ENCODE data around the gene RNU2-1. TPM values are rescaled to one million over a fixed set of nuclear protein-coding genes. Genes with fewer than 3 reads are reported as not detected.
"Not testable (repeated sequence)": the region's sequence is repeated elsewhere in the genome, so short reads cannot be mapped to it uniquely, and the experiment has no call there.

Gene RNU2-1
- total RNA-seq (2013), result not detected
- polyA plus RNA-seq (not detected), polyA minus RNA-seq (not detected in 2 replicates), total RNA-seq (0 reads per million in 11 experiments)

- H3K4me2 ChIP-seq (replicated peaks; ENCODE audit: extremely low read depth, low read length, poor library complexity, severe bottlenecking); H3K36me3 Mint-ChIP-seq; H3K36me3 ChIP-seq (replicated peaks in 1 of 2; ENCODE audit: control insufficient read depth in 1 of 2, insufficient read depth in 2 of 2, low read length in 2 of 2); H3K4me1 Mint-ChIP-seq; H3K9me3 Mint-ChIP-seq; H3K27ac ChIP-seq (ENCODE audit: low read depth in 1 of 2, low read length in 2 of 2); H3K9me3 ChIP-seq (replicated peaks in 1 of 2; ENCODE audit: control insufficient read depth in 1 of 2, insufficient read depth in 1 of 2, low read length in 2 of 2); H4K20me1 ChIP-seq (ENCODE audit: insufficient read depth, low read length); intact Hi-C loops (cut with micrococcal nuclease); H3K4me1 ChIP-seq (ENCODE audit: control insufficient read depth in 1 of 2, insufficient read depth in 2 of 2, low read length in 2 of 2); H2AFZ ChIP-seq (ENCODE audit: insufficient read depth, low read depth, low read length, poor library complexity, severe bottlenecking); H3K27me3 Mint-ChIP-seq (ENCODE audit: low read depth in 3 of 3); H3K27me3 ChIP-seq (ENCODE audit: control insufficient read depth in 2 of 2, insufficient read depth in 2 of 2, low read length in 2 of 2); H3K79me2 ChIP-seq (ENCODE audit: insufficient read depth, low read length); DNase-seq; H3K4me3 Mint-ChIP-seq; H3K4me3 ChIP-seq (replicated peaks in 1 of 3; ENCODE audit: low read depth in 2 of 3, low read length in 3 of 3); H3K27ac Mint-ChIP-seq; H3K9ac ChIP-seq (ENCODE audit: insufficient read depth, low read length, poor library complexity, severe bottlenecking): not testable (repeated sequence)
- no CpG with 5 or more reads among the region's 31 CpGs for WGBS (ENCODE audit: insufficient coverage)
Measured at GRCh38 chr17:43233877-43234276, at the start of gene RNU2-1. RNU2-1 (minus strand) TSS chr17:43233977.

- H3K27ac Mint-ChIP-seq; H3K36me3 Mint-ChIP-seq; intact Hi-C loops (cut with micrococcal nuclease); H3K4me2 ChIP-seq (replicated peaks; ENCODE audit: extremely low read depth, low read length, poor library complexity, severe bottlenecking); H3K9me3 ChIP-seq (replicated peaks in 1 of 2; ENCODE audit: control insufficient read depth in 1 of 2, insufficient read depth in 1 of 2, low read length in 2 of 2); H3K4me3 Mint-ChIP-seq; H3K4me3 ChIP-seq (replicated peaks in 1 of 3; ENCODE audit: low read depth in 2 of 3, low read length in 3 of 3); H3K27me3 ChIP-seq (ENCODE audit: control insufficient read depth in 2 of 2, insufficient read depth in 2 of 2, low read length in 2 of 2); H3K27me3 Mint-ChIP-seq (ENCODE audit: low read depth in 3 of 3); H3K9me3 Mint-ChIP-seq; H3K36me3 ChIP-seq (replicated peaks in 1 of 2; ENCODE audit: control insufficient read depth in 1 of 2, insufficient read depth in 2 of 2, low read length in 2 of 2); H3K9ac ChIP-seq (ENCODE audit: insufficient read depth, low read length, poor library complexity, severe bottlenecking); H2AFZ ChIP-seq (ENCODE audit: insufficient read depth, low read depth, low read length, poor library complexity, severe bottlenecking); DNase-seq; H3K4me1 Mint-ChIP-seq; H3K27ac ChIP-seq (ENCODE audit: low read depth in 1 of 2, low read length in 2 of 2); H3K79me2 ChIP-seq (ENCODE audit: insufficient read depth, low read length); H4K20me1 ChIP-seq (ENCODE audit: insufficient read depth, low read length); H3K4me1 ChIP-seq (ENCODE audit: control insufficient read depth in 1 of 2, insufficient read depth in 2 of 2, low read length in 2 of 2): not testable (repeated sequence)
- no CpG with 5 or more reads among the region's 30 CpGs for WGBS (ENCODE audit: insufficient coverage)
Measured at GRCh38 chr17:43272914-43273313, 39.1 kb upstream of the RNU2-1 start.

DNA sequence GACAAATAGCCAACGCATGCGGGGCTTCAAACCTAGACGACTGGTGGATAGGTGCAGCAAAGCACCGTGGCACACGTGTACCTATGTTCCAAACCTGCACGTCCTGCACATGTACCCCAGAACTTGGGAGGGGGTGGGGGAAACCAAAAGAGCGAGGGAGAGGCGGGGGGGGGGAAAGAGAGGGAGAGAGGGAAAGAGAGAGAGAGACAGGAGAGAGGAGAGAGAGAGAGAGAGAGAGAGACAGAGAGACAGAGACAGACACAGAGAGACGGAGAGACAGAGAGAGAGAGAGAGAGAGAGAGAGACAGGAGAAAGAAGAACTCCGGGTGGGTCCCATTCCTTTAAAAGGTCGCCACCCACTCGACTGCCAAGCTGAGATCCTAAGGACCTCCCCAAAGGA lies 38.7 kb upstream of the RNU2-1 start:
- H3K36me3 ChIP-seq (replicated peaks in 1 of 2; ENCODE audit: control insufficient read depth in 1 of 2, insufficient read depth in 2 of 2, low read length in 2 of 2); H3K79me2 ChIP-seq (ENCODE audit: insufficient read depth, low read length); H3K4me1 ChIP-seq (ENCODE audit: control insufficient read depth in 1 of 2, insufficient read depth in 2 of 2, low read length in 2 of 2); H3K9ac ChIP-seq (ENCODE audit: insufficient read depth, low read length, poor library complexity, severe bottlenecking); H4K20me1 ChIP-seq (ENCODE audit: insufficient read depth, low read length); DNase-seq; H3K36me3 Mint-ChIP-seq; H3K4me1 Mint-ChIP-seq; intact Hi-C loops (cut with micrococcal nuclease); H3K4me3 ChIP-seq (replicated peaks in 1 of 3; ENCODE audit: low read depth in 2 of 3, low read length in 3 of 3); H3K27me3 Mint-ChIP-seq (ENCODE audit: low read depth in 3 of 3); H3K4me2 ChIP-seq (replicated peaks; ENCODE audit: extremely low read depth, low read length, poor library complexity, severe bottlenecking); H3K27me3 ChIP-seq (ENCODE audit: control insufficient read depth in 2 of 2, insufficient read depth in 2 of 2, low read length in 2 of 2); H2AFZ ChIP-seq (ENCODE audit: insufficient read depth, low read depth, low read length, poor library complexity, severe bottlenecking); H3K9me3 Mint-ChIP-seq; H3K9me3 ChIP-seq (replicated peaks in 1 of 2; ENCODE audit: control insufficient read depth in 1 of 2, insufficient read depth in 1 of 2, low read length in 2 of 2); H3K27ac ChIP-seq (ENCODE audit: low read depth in 1 of 2, low read length in 2 of 2): not testable (repeated sequence)
- peak overlapping the region in 1 of 7 donors; percentile 70 for H3K27ac Mint-ChIP-seq
- peak overlapping the region in 1 of 2 donors; percentile 48 for H3K4me3 Mint-ChIP-seq
- WGBS (ENCODE audit: insufficient coverage), result no CpG with 5 or more reads among the region's 12 CpGs

DNA sequence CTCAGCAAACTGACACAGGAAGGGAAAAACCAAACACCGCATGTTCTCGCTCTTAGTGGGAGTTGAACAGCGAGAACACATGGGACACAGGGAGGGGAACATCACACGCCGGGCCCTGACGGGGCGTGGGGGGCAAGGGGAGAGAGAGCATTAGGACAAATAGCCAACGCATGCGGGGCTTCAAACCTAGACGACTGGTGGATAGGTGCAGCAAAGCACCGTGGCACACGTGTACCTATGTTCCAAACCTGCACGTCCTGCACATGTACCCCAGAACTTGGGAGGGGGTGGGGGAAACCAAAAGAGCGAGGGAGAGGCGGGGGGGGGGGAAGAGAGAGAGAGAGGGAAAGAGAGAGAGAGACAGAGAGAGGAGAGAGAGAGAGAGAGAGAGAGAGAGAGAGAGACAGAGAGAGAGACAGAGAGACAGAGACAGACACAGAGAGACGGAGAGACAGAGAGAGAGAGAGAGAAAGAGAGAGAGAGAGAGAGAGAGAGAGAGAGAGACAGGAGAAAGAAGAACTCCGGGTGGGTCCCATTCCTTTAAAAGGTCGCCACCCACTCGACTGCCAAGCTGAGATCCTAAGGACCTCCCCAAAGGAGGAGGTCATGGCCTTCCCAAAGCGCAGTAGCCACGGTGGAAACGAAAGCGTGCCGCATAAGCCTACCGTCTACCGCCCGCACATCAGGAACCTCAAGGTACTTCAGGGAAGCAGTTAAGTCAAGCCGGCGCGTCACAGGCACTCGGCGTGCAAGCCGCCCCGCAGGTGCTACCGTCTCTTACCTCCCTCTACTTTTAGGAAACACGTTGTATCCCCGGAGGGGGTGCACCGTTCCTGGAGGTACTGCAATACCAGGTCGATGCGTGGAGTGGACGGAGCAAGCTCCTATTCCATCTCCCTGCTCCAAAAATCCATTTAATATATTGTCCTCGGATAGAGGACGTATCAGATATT lies 37.1 kb upstream of the RNU2-1 start:
- H3K27ac ChIP-seq (ENCODE audit: low read depth in 1 of 2, low read length in 2 of 2); H3K36me3 Mint-ChIP-seq; H2AFZ ChIP-seq (ENCODE audit: insufficient read depth, low read depth, low read length, poor library complexity, severe bottlenecking); H3K4me2 ChIP-seq (replicated peaks; ENCODE audit: extremely low read depth, low read length, poor library complexity, severe bottlenecking); H3K4me1 ChIP-seq (ENCODE audit: control insufficient read depth in 1 of 2, insufficient read depth in 2 of 2, low read length in 2 of 2); H3K4me3 Mint-ChIP-seq; intact Hi-C loops (cut with micrococcal nuclease); H3K9me3 ChIP-seq (replicated peaks in 1 of 2; ENCODE audit: control insufficient read depth in 1 of 2, insufficient read depth in 1 of 2, low read length in 2 of 2); DNase-seq; H3K9me3 Mint-ChIP-seq; H3K9ac ChIP-seq (ENCODE audit: insufficient read depth, low read length, poor library complexity, severe bottlenecking); H3K27me3 Mint-ChIP-seq (ENCODE audit: low read depth in 3 of 3); H3K4me1 Mint-ChIP-seq; H3K27me3 ChIP-seq (ENCODE audit: control insufficient read depth in 2 of 2, insufficient read depth in 2 of 2, low read length in 2 of 2); H3K27ac Mint-ChIP-seq; H3K4me3 ChIP-seq (replicated peaks in 1 of 3; ENCODE audit: low read depth in 2 of 3, low read length in 3 of 3); H3K79me2 ChIP-seq (ENCODE audit: insufficient read depth, low read length); H4K20me1 ChIP-seq (ENCODE audit: insufficient read depth, low read length); H3K36me3 ChIP-seq (replicated peaks in 1 of 2; ENCODE audit: control insufficient read depth in 1 of 2, insufficient read depth in 2 of 2, low read length in 2 of 2): not testable (repeated sequence)
- WGBS (ENCODE audit: insufficient coverage), result no CpG with 5 or more reads among the region's 43 CpGs

All from CD14-positive monocyte (primary cell).